Caco-2 (cell line): ENCODE measurements around the gene TERC. TPM values are rescaled to one million over a fixed set of nuclear protein-coding genes. Genes with fewer than 3 reads are reported as not detected.

ENCODE experiments used
- BruUV-seq: library from RNA; stranded (reverse); fragments of 400-500 nt; replicated peaks from 2 replicates; lab custom pipeline; 2021; lab: Mats Ljungman, UMichigan
- CTCF ChIA-PET: fragments of 300-600 bp; sonication (Branson Sonifier 250); formaldehyde crosslinking; loops from one replicate; lab custom pipeline; 2022; ENCODE audit warnings: antibody characterized with exemption; lab: Charles Lee
- POLR2A ChIA-PET: fragments of 300-600 bp; sonication (Branson Sonifier 250); formaldehyde crosslinking; loops from one replicate; lab custom pipeline; 2022; ENCODE audit warnings: antibody characterized with exemption; lab: Charles Lee
- DNase-seq, 2 experiments: peaks; one replicate each; pipeline versions ENCODE4 v3.0.0 to v3.0.0-alpha.2; 2020 to 2022
- H3K27me3 ChIP-seq: replicated peaks from 2 replicates; pipeline ENCODE4 v1.6.0; 2011; ENCODE audit warnings: low read length; ENCODE audit not compliant: control insufficient read depth, insufficient read depth
- H3K36me3 ChIP-seq: 2 replicates; pipeline ENCODE4 v1.5.1; 2011; ENCODE audit warnings: low read length; ENCODE audit not compliant: control insufficient read depth, insufficient read depth
- H3K4me1 ChIP-seq: fragments of 250-450 bp; sonication (Bioruptor Pico); 2 replicates; pipeline ENCODE4 v1.5.1; 2020; ENCODE audit warnings: mild to moderate bottlenecking
- H3K4me3 ChIP-seq: 2 replicates; pipeline ENCODE4 v1.5.1; 2011; ENCODE audit warnings: low read depth, mild to moderate bottlenecking, control low read depth, low read length
- H3K9me3 ChIP-seq: fragments of 250-450 bp; sonication (Bioruptor Pico); 2 replicates; pipeline ENCODE4 v1.5.1; 2020; ENCODE audit warnings: mild to moderate bottlenecking, moderate library complexity
- H3K27ac Mint-ChIP-seq: one replicate; pipeline ENCODE4 v1.8.0; 2022; ENCODE audit warnings: mixed read lengths; ENCODE audit not compliant: unreplicated experiment
- H3K27me3 Mint-ChIP-seq: one replicate; pipeline ENCODE4 v1.8.0; 2022; ENCODE audit warnings: mixed read lengths; ENCODE audit not compliant: insufficient read depth, unreplicated experiment
- H3K36me3 Mint-ChIP-seq: one replicate; pipeline ENCODE4 v1.8.0; 2022; ENCODE audit warnings: mild to moderate bottlenecking, mixed read lengths; ENCODE audit not compliant: insufficient read depth, unreplicated experiment
- H3K4me1 Mint-ChIP-seq: one replicate; pipeline ENCODE4 v1.8.0; 2022; ENCODE audit warnings: low read depth, mixed read lengths; ENCODE audit not compliant: unreplicated experiment
- H3K4me3 Mint-ChIP-seq: one replicate; pipeline ENCODE4 v1.8.0; 2022; ENCODE audit warnings: mild to moderate bottlenecking, moderate library complexity, mixed read lengths; ENCODE audit not compliant: unreplicated experiment
- H3K9me3 Mint-ChIP-seq: one replicate; pipeline ENCODE4 v1.8.0; 2022; ENCODE audit warnings: mixed read lengths; ENCODE audit not compliant: unreplicated experiment
- intact Hi-C: fragments of 100-400 bp; cut with micrococcal nuclease; formaldehyde crosslinking; loops from one replicate; pipeline ENCODE4 v1.10.0; 2022; ENCODE audit not compliant: unreplicated experiment
- total RNA-seq: library from RNA; stranded (reverse); gene quantifications from 2 replicates; pipeline ENCODE4 v1.2.3, GENCODE V29; 2022
- TF ChIP-seq, protein P1 (sequence below), 2 experiments: fragments of 200-600 bp in 1 of 2; IDR thresholded peaks; 1 replicate in 1 of 2; 2 replicates in 1 of 2; pipeline versions ENCODE4 v1.5.1 to v1.8.0; 2011 to 2022; ENCODE audit warnings: antibody characterized with exemption in 1 of 2, control low read depth in 1 of 2, inconsistent platforms in 1 of 2, low read depth in 1 of 2, low read length in 1 of 2, mild to moderate bottlenecking in 1 of 2, moderate library complexity in 1 of 2; ENCODE audit not compliant: insufficient read depth in 1 of 2, severe bottlenecking in 1 of 2, unreplicated experiment in 1 of 2

Gene TERC
- total RNA-seq, 1 experiment from 2014 or later: 17.1 TPM

DNA sequence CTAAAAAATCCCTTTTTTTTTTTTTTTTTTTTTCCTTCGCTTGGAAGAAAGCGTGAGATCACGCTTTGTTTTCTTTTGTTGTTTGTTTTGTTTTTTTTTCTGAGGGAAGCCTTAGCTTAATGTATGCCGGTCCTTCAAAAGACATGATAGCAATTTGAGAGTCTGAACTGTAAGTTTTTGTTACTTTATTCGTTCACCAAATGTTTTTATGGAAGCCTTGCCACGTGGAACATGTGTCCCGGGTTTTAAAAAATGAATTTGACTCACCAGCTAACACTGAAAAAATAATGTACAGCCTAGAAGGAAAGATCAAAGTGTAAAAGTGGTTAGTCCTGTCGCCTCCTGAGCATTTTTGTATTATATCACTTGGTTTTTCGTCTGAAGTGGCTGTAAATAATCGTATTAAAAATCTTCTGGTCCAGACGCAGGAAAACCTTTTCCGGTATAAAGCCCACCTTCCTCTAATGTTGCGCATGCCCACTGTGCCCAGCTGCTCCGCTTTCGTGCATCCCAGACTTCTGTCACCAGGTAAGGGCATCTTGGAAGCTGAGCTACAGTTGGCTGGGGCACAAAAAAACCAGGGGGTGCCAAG lies 7.5 kb upstream of the TERC start:
- peak overlapping the region; percentile 90 for H3K4me3 ChIP-seq
- Mint-ChIP-seq H3K27me3 (no peaks in the 10 kb centered on the region), H3K36me3 (peaks cover 50% of the 10 kb centered on the region), H3K4me3 (peak overlapping the region; percentile 94), H3K4me1 (peaks cover 5% of the 10 kb centered on the region), H3K9me3 (no peaks in the 10 kb centered on the region), H3K27ac (peak overlapping the region; percentile 98)
- H3K4me1 ChIP-seq: no peaks in the 10 kb centered on the region
- CTCF ChIA-PET: interaction anchor here (0.5 to 0.7 kb wide), 2 partner anchors 16 to 731 kb away, joined by 4 to 9 read pairs; no protein-coding TSS in a partner anchor
- no peaks in the 10 kb centered on the region for H3K27me3 ChIP-seq
- POLR2A ChIA-PET: interaction anchor here (0.7 kb wide), 1 partner anchor 1722 kb away, joined by 18 read pairs; no protein-coding TSS in a partner anchor
- no peaks in the 10 kb centered on the region for H3K9me3 ChIP-seq
- peak; percentile 70 to 81 for DNase-seq
- intact Hi-C loops: loop anchor here (1.0 to 2.0 kb wide), 2 partner anchors 9 to 194 kb away; partner anchors contain the start of gene SEC62
- no TSS peak for BruUV-seq
- no peaks in the 10 kb centered on the region for H3K36me3 ChIP-seq
- TF ChIP-seq, protein P1, sequence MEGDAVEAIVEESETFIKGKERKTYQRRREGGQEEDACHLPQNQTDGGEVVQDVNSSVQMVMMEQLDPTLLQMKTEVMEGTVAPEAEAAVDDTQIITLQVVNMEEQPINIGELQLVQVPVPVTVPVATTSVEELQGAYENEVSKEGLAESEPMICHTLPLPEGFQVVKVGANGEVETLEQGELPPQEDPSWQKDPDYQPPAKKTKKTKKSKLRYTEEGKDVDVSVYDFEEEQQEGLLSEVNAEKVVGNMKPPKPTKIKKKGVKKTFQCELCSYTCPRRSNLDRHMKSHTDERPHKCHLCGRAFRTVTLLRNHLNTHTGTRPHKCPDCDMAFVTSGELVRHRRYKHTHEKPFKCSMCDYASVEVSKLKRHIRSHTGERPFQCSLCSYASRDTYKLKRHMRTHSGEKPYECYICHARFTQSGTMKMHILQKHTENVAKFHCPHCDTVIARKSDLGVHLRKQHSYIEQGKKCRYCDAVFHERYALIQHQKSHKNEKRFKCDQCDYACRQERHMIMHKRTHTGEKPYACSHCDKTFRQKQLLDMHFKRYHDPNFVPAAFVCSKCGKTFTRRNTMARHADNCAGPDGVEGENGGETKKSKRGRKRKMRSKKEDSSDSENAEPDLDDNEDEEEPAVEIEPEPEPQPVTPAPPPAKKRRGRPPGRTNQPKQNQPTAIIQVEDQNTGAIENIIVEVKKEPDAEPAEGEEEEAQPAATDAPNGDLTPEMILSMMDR (IDR thresholded peaks at IDR 0.05; ENCODE audit: insufficient read depth in 1 of 2, low read depth in 1 of 2, low read length in 1 of 2, severe bottlenecking in 1 of 2, unreplicated experiment in 1 of 2): no peak

DNA sequence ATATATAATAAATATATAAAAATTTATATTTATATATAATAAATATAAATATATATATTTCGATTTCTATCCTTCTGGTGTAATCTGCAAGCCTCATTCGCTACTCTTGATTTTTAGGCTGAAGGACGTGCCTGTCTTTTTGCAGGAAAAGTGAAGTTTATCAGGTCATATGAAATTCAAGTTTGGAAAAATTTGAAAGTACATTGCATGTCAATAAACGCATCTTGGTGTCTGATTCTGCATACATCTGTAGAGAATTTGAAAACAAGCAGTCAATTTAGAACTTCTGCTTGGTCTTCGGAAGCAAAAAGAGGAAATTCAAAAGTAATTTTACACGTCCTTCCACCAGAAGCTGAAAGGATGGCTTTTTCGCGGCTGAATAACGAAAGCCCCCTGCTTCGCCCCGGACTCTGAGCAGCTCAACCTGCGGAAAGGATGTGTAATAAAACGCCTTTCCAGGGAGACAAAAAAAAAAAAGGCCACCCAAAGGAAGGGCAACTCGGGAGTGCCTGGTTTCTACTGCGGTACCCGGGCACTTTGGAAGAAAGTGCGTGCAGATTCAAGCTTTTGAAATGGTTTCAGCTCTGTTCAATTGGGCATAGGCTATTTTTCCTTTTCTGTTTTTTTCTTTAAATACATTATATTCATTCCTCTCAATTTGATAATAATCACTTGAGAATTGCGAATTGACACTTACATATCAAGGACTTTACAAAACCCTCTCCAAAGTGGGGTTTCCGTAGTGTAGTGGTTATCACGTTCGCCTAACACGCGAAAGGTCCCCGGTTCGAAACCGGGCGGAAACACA lies 6.8 kb upstream of the TERC start:
- BruUV-seq: no TSS peak
- TF ChIP-seq, protein P1 (IDR thresholded peaks at IDR 0.05; ENCODE audit: insufficient read depth in 1 of 2, low read depth in 1 of 2, low read length in 1 of 2, severe bottlenecking in 1 of 2, unreplicated experiment in 1 of 2): no peak
- Histone ChIP-seq H3K4me3 (peak overlapping the region; percentile 90), H3K36me3 (no peaks in the 10 kb centered on the region), H3K27me3 (no peaks in the 10 kb centered on the region), H3K9me3 (no peaks in the 10 kb centered on the region), H3K4me1 (no peaks in the 10 kb centered on the region)
- ChIA-PET POLR2A (interaction anchor here (0.7 kb wide), 1 partner anchor 1721 kb away, joined by 18 read pairs; no protein-coding TSS in a partner anchor), CTCF (interaction anchor here (0.5 to 0.7 kb wide), 2 partner anchors 15 to 730 kb away, joined by 4 to 9 read pairs; no protein-coding TSS in a partner anchor)
- H3K4me3 Mint-ChIP-seq: peak overlapping the region; percentile 94
- peaks cover 47% of the 10 kb centered on the region for H3K36me3 Mint-ChIP-seq
- peaks cover under 1% of the 10 kb centered on the region for H3K9me3 Mint-ChIP-seq
- intact Hi-C loops: loop anchor here (1.0 to 2.0 kb wide), 2 partner anchors 8 to 195 kb away; partner anchors contain the start of gene SEC62
- peaks cover 5% of the 10 kb centered on the region for H3K4me1 Mint-ChIP-seq
- H3K27ac Mint-ChIP-seq: peak overlapping the region; percentile 98
- H3K27me3 Mint-ChIP-seq: no peaks in the 10 kb centered on the region
- DNase-seq: peak; percentile 72 to 78
